T-helper 2 cell (primary cell): ENCODE results near the gene ILF2.
A peak's percentile ranks its signal among the peaks of the same experiment; 100 is the strongest.
"Not testable (repeated sequence)": the region's sequence is repeated elsewhere in the genome, so short reads cannot be mapped to it uniquely, and the experiment has no call there.

Experiments used
- DNase-seq, 5 experiments: peaks; one replicate each; pipeline versions ENCODE4 v3.0.0 to v3.0.0-alpha.2; 2012 to 2022

ILF2 gene

GRCh38 chr1:153679337-153680119 is 8.7 kb upstream of the ILF2 start:
- peak in 1 of 5 experiments; percentile 41 for DNase-seq

GRCh38 chr1:153678519-153679336 is 7.9 kb upstream of the ILF2 start, which contains the start of gene NPR1:
Gene NPR1 (plus strand): TSS chr1:153678688. CDS start chr1:153679109, 421 bp downstream.
- DNase-seq, result peak in 1 of 5 experiments; percentile 37

- peak in 2 of 5 experiments; percentile 18 to 50 for DNase-seq
Observed at GRCh38 chr1:153677718-153678518, 7.1 kb upstream of the ILF2 start.

- DNase-seq, result no peak
Observed at GRCh38 chr1:153673511-153673910, 2.7 kb upstream of the ILF2 start.

GRCh38 chr1:153671628-153672353 is 998 bp upstream of the ILF2 start:
- DNase-seq, result peak in 3 of 5 experiments; percentile 36 to 64 (median 39)

- DNase-seq, result peak in 3 of 5 experiments; percentile 7 to 32 (median 17)
Observed at GRCh38 chr1:153670257-153670858, 435 bp downstream of the ILF2 start.

GRCh38 chr1:153669606-153670005 is 1.2 kb downstream of the ILF2 start:
- no peak for DNase-seq

- DNase-seq, result not testable (repeated sequence)
Observed at GRCh38 chr1:153668672-153669071, 2.1 kb downstream of the ILF2 start.

GRCh38 chr1:153667439-153667838 is 3.4 kb downstream of the ILF2 start:
- no peak for DNase-seq

- no peak for DNase-seq
Observed at GRCh38 chr1:153663211-153663610, 7.6 kb downstream of the ILF2 start.

- no peak for DNase-seq
Observed at GRCh38 chr1:153662269-153662668, 8.5 kb downstream of the ILF2 start.

GRCh38 chr1:153661111-153661708 is 9.6 kb downstream of the ILF2 start:
- no peak for DNase-seq

- DNase-seq, result no peak
Observed at GRCh38 chr1:153659656-153660055, 11.1 kb downstream of the ILF2 start.

GRCh38 chr1:153659175-153659534 is 11.6 kb downstream of the ILF2 start:
- DNase-seq, result no peak

GRCh38 chr1:153658400-153659174 is 12.2 kb downstream of the ILF2 start, which contains the start of gene SNAPIN:
Gene SNAPIN (plus strand): TSS chr1:153658703. CDS start chr1:153658744, 41 bp downstream.
- peak; percentile 74 to 94 (median 83) for DNase-seq

- no peak for DNase-seq
Observed at GRCh38 chr1:153655333-153655732, 15.5 kb downstream of the ILF2 start.

- DNase-seq, result no peak
Observed at GRCh38 chr1:153652805-153653500, 17.8 kb downstream of the ILF2 start.

- no peak for DNase-seq
Observed at GRCh38 chr1:153651771-153652170, 19.0 kb downstream of the ILF2 start.

- DNase-seq, result no peak
Observed at GRCh38 chr1:153649863-153650235, 20.9 kb downstream of the ILF2 start.
